Lower leg skin (tissue), 4 donors: ENCODE data around the gene PARM1. TPM values are rescaled to one million over a fixed set of nuclear protein-coding genes. Genes with fewer than 3 reads are reported as not detected.

Experiments used
- DNase-seq, 2 donors: peaks; one replicate each; pipeline ENCODE4 v3.0.0-alpha.2; 2019; ENCODE audit warnings: low spot score in 2 of 2
- H3K4me3 ChIP-seq: fragments of 200-600 bp; sonication (generic); 2 replicates; pipeline ENCODE4 v1.5.1; 2017; ENCODE audit warnings: mild to moderate bottlenecking, low read depth; ENCODE audit not compliant: poor library complexity, severe bottlenecking
- CTCF ChIP-seq, 3 donors: fragments of 450-650 bp; IDR thresholded peaks; one replicate each; pipeline ENCODE4 v1.5.1; 2016; ENCODE audit warnings: antibody characterized with exemption in 3 of 3, mild to moderate bottlenecking in 3 of 3, moderate library complexity in 2 of 3
- POLR2A ChIP-seq, 2 donors: fragments of 450-650 bp; IDR thresholded peaks; one replicate each; pipeline ENCODE4 v1.6.1; 2016 to 2017; ENCODE audit warnings: antibody characterized with exemption in 2 of 2, mild to moderate bottlenecking in 1 of 2, moderate library complexity in 1 of 2
- WGBS, 2 donors: methylation state at CpG; one replicate each; pipeline ENCODE4 v1.1.5; 2018; 5-methylcytosine and 5-hydroxymethylcytosine counted together
- intact Hi-C: fragments of 100-400 bp; cut with DNase I; formaldehyde crosslinking; loops from one replicate; pipeline ENCODE4 v1.15.0; 2023; ENCODE audit warnings: low total_unique reads
- total RNA-seq, 4 donors: library from RNA; depleted of rRNA; stranded (reverse); fragments of >200 nt; gene quantifications; one replicate each; pipeline ENCODE4 v1.1.0, GENCODE V29; 2016

The PARM1 gene
- 10 to 100 TPM in 2 of 4 donors, 1 to 10 TPM in 2; 7.1 to 28.0 (median 10.9) TPM for total RNA-seq

- TF ChIP-seq CTCF (IDR thresholded peaks at IDR 0.05) (no peak), POLR2A (IDR thresholded peaks at IDR 0.05) (no peak)
- DNase-seq, result peak; percentile 68 to 95
- 1 to 2% methylated on average over 36 to 56 of the region's 64 CpGs for WGBS, 2 donors
- intact Hi-C loops, result no loop called here
- H3K4me3 ChIP-seq, result peak within 1 kb of the TSS; percentile 43
Measured at GRCh38 chr4:74932832-74933561, at the start of gene PARM1. PARM1 (plus strand) TSS chr4:74933116; CDS start chr4:74933328, 212 bp downstream.

- no peak for DNase-seq
- TF ChIP-seq POLR2A (IDR thresholded peaks at IDR 0.05), result no peak
- TF ChIP-seq CTCF (IDR thresholded peaks at IDR 0.05), result no peak
- H3K4me3 ChIP-seq, result no peak overlapping the region
- intact Hi-C loops, result no loop called here
- WGBS, 2 donors, result 23 to 45% methylated on average over 2 of the region's 2 CpGs
Measured at GRCh38 chr4:74884266-74884665, 48.6 kb upstream of the PARM1 start.

GRCh38 chr4:74886484-74886883 lies 46.4 kb upstream of the PARM1 start:
- TF ChIP-seq CTCF (IDR thresholded peaks at IDR 0.05), result no peak
- no peak for TF ChIP-seq POLR2A (IDR thresholded peaks at IDR 0.05)
- no peak for DNase-seq
- H3K4me3 ChIP-seq, result no peak overlapping the region
- WGBS, 2 donors, result 51 to 61% methylated on average over 4 of the region's 4 CpGs
- intact Hi-C loops, result no loop called here

- 56 to 70% methylated on average over 5 of the region's 5 CpGs for WGBS, 2 donors
- no peak for DNase-seq
- H3K4me3 ChIP-seq, result no peak overlapping the region
- intact Hi-C loops, result no loop called here
- TF ChIP-seq POLR2A (IDR thresholded peaks at IDR 0.05) (no peak), CTCF (IDR thresholded peaks at IDR 0.05) (no peak)
Measured at GRCh38 chr4:74890341-74890740, 42.6 kb upstream of the PARM1 start.

GRCh38 chr4:74891037-74891436 lies 41.9 kb upstream of the PARM1 start:
- intact Hi-C loops, result no loop called here
- H3K4me3 ChIP-seq, result no peak overlapping the region

More at GRCh38 chr4:74891037-74891436, 41.9 kb upstream of the PARM1 start:
- 94 to 100% methylated on average over 1 of the region's 1 CpG for WGBS, 2 donors
- DNase-seq, result no peak
- TF ChIP-seq CTCF (IDR thresholded peaks at IDR 0.05) (no peak), POLR2A (IDR thresholded peaks at IDR 0.05) (no peak)
